ENCODE measurements around the gene CACNB2. TPM values are rescaled to one million over a fixed set of nuclear protein-coding genes. Genes with fewer than 3 reads are reported as not detected.

The CACNB2 gene
- polyA plus RNA-seq, 2 of the 4 experiments (the other 2 are of a cell fraction) = not detected

- Histone ChIP-seq H3K9me3 (no peaks in the 10 kb centered on the region), H3K4me3 (no peak overlapping the region), H3K4me1 (0 out of 3 replicates have a peak, but pooled peaks cover 4% of the 10 kb centered on the region), H3K4me2 (no peak overlapping the region), H3K27ac (no peak overlapping the region)
- ATAC-seq (no peak), DNase-seq (ENCODE audit: low read depth in 1 of 2, low spot score in 1 of 2) (no peak), FAIRE-seq (no peak)
- 80% methylated on average over 4 of the region's 4 CpGs for WGBS (ENCODE audit: missing lambda C conversion rate)
- ChIA-PET POLR2A (interaction anchor here (0.7 kb wide), 1 partner anchor 229 kb away, joined by 3 read pairs; no protein-coding TSS in a partner anchor), CTCF (interaction anchor here (1.2 kb wide), 1 partner anchor 37 kb away, joined by 4 read pairs; no protein-coding TSS in a partner anchor)
- TF ChIP-seq ZNF302 (CRISPR knock-in tag; IDR thresholded peaks at IDR 0.05) = no peak
- no peak for TF ChIP-seq SMC3 (IDR thresholded peaks at IDR 0.05)
- TF ChIP-seq, protein P1, sequence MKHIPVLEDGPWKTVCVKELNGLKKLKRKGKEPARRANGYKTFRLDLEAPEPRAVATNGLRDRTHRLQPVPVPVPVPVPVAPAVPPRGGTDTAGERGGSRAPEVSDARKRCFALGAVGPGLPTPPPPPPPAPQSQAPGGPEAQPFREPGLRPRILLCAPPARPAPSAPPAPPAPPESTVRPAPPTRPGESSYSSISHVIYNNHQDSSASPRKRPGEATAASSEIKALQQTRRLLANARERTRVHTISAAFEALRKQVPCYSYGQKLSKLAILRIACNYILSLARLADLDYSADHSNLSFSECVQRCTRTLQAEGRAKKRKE (CRISPR knock-in tag; IDR thresholded peaks at IDR 0.05; ENCODE audit: low read depth) = no peak
- no peak for TF ChIP-seq PBX3 (IDR thresholded peaks at IDR 0.05)
- no peak for TF ChIP-seq NR3C1 (IDR thresholded peaks at IDR 0.05)
Observed at GRCh38 chr10:18498998-18499397, 358.8 kb downstream of the CACNB2 start.

DNA sequence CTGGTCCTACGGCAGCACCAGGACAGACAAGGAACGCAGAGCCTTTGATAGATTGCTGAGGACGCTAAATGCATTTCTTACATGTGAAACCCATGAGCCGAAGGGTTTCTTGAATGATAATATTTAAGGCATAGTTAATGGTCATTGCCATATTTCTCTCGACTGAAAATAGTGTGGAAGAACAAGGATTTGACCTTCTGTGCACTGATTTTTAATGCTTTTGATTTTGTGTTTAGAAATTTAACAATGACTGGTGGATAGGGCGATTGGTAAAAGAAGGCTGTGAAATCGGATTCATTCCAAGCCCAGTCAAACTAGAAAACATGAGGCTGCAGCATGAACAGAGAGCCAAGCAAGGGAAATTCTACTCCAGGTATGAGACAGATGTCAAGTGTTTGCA is 360.4 kb downstream of the CACNB2 start:
- no peaks in the 10 kb centered on the region for H3K9me3 ChIP-seq
- 0 out of 3 replicates have a peak, but pooled peaks cover 4% of the 10 kb centered on the region for H3K4me1 ChIP-seq
- WGBS (ENCODE audit: missing lambda C conversion rate) = 72% methylated on average over 7 of the region's 7 CpGs
- H3K4me2 ChIP-seq = peak overlapping the region; percentile 61; the same call in 2 of the 3 replicates
- FAIRE-seq (no peak), ATAC-seq (no peak), DNase-seq (ENCODE audit: low read depth in 1 of 2, low spot score in 1 of 2) (no peak)
- POLR2A ChIA-PET = no interaction called here
- no peak overlapping the region for H3K27ac ChIP-seq
- TF ChIP-seq SMC3 (IDR thresholded peaks at IDR 0.05) (no peak), NPAS2 (CRISPR knock-in tag; IDR thresholded peaks at IDR 0.05; ENCODE audit: borderline replicate concordance) (no peak), TFCP2L1 (CRISPR knock-in tag; IDR thresholded peaks at IDR 0.05) (no peak), POLR2A (IDR thresholded peaks at IDR 0.05; ENCODE audit: low read length) (no peak)
- CTCF ChIA-PET = no interaction called here
- no peak overlapping the region for H3K4me3 ChIP-seq

DNA sequence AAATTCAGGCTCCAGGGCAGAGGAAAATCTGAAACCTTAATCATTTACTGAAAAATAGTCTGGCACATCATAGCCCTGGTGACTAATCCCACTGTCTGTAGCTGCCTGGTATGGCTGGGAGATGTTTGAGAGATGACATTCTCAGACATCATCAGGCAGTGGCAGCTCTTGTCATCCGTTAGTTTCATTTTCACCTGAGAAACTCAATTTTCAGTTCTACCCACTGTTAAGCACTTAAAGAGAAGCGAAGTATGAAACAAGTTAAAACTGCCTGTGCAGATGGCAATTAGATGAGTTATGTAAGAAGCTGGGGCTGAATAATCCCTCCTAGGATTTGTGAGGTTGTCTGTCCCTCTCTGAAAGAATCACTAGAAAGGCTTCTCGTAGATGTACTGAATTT is 361.0 kb downstream of the CACNB2 start:
- no peak overlapping the region for H3K4me3 ChIP-seq
- 26% methylated on average over 3 of the region's 3 CpGs for WGBS (ENCODE audit: missing lambda C conversion rate)
- peak; percentile 87 to 92 for ATAC-seq

DNA sequence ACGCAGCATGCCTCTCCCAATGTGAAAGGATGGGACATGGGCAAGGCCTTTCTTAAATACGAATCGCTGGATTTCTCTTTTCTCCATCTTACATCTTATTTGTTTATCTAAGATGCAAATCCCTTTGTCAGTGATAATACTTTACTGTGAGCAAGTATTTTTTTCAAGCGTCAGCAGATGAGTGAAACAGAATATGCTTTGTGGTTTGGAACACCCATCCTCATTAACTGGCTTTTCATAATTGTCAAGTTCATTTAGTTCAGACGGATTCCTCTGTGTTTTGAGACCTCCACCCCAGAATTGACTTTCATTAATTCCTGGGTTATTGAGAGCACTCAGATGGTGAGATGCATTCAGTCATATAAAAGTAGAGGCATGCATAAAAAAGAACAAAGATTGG is 361.4 kb downstream of the CACNB2 start:
- H3K9me3 ChIP-seq = no peaks in the 10 kb centered on the region
- peak overlapping the region; percentile 61 for H3K4me2 ChIP-seq
- ATAC-seq (no peak), DNase-seq (ENCODE audit: low read depth in 1 of 2, low spot score in 1 of 2) (no peak), FAIRE-seq (peak; percentile 23)
- no peak for TF ChIP-seq PHF8 (IDR thresholded peaks at IDR 0.05; ENCODE audit: borderline replicate concordance, low read depth)
- no peak overlapping the region for H3K4me3 ChIP-seq
- POLR2A ChIA-PET = no interaction called here
- 0 out of 6 replicates have a peak overlapping the region, but pooled peaks of 1 of the 2 experiments have one; percentile 45 for H3K27ac ChIP-seq
- H3K4me1 ChIP-seq = 0 out of 3 replicates have a peak, but pooled peaks cover 4% of the 10 kb centered on the region
- CTCF ChIA-PET = interaction anchor here (0.9 kb wide), 1 partner anchor 34 kb away, joined by 3 read pairs; no protein-coding TSS in a partner anchor
- 72% methylated on average over 5 of the region's 5 CpGs for WGBS (ENCODE audit: missing lambda C conversion rate)

More for the DNA sequence above, 361.0 kb downstream of the CACNB2 start:
- Histone ChIP-seq H3K4me2 (peak overlapping the region; percentile 61), H3K27ac (0 out of 6 replicates have a peak overlapping the region, but pooled peaks of 1 of the 2 experiments have one; percentile 45), H3K9me3 (no peaks in the 10 kb centered on the region), H3K4me1 (0 out of 3 replicates have a peak, but pooled peaks cover 4% of the 10 kb centered on the region)
- POLR2A ChIA-PET = no interaction called here
- CTCF ChIA-PET = interaction anchor here (0.9 kb wide), 1 partner anchor 35 kb away, joined by 3 read pairs; no protein-coding TSS in a partner anchor
- TF ChIP-seq FOSL2 (IDR thresholded peaks at IDR 0.05) (no peak), FOSL2 (CRISPR knock-in tag; IDR thresholded peaks at IDR 0.05) (peak; percentile 16; the same call in 1 of the 2 replicates), HDAC2 (IDR thresholded peaks at IDR 0.05) (no peak), CBX8 (IDR thresholded peaks at IDR 0.05) (no peak), EHMT2 (IDR thresholded peaks at IDR 0.05; ENCODE audit: low read depth) (no peak)
- TF ChIP-seq, protein P1 (CRISPR knock-in tag; IDR thresholded peaks at IDR 0.05; ENCODE audit: low read depth) = no peak
- DNase-seq (ENCODE audit: low read depth in 1 of 2, low spot score in 1 of 2) (peak; percentile 7 to 22), FAIRE-seq (no peak)

- Histone ChIP-seq H3K9me3 (no peaks in the 10 kb centered on the region), H3K4me1 (0 out of 3 replicates have a peak, but pooled peaks cover 4% of the 10 kb centered on the region), H3K4me2 (no peak overlapping the region), H3K4me3 (no peak overlapping the region), H3K27ac (no peak overlapping the region)
- WGBS (ENCODE audit: missing lambda C conversion rate) = 76% methylated on average over 5 of the region's 5 CpGs
- ChIA-PET POLR2A (no interaction called here), CTCF (no interaction called here)
- TF ChIP-seq JUNB (IDR thresholded peaks at IDR 0.05) (no peak), ZSCAN20 (CRISPR knock-in tag; IDR thresholded peaks at IDR 0.05) (no peak), POLR2AphosphoS2 (conservative IDR thresholded peaks at IDR 0.05; ENCODE audit: low read length) (no peak), HEYL (CRISPR knock-in tag; IDR thresholded peaks at IDR 0.05) (no peak)
- TF ChIP-seq, protein P2, sequence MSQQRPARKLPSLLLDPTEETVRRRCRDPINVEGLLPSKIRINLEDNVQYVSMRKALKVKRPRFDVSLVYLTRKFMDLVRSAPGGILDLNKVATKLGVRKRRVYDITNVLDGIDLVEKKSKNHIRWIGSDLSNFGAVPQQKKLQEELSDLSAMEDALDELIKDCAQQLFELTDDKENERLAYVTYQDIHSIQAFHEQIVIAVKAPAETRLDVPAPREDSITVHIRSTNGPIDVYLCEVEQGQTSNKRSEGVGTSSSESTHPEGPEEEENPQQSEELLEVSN (IDR thresholded peaks at IDR 0.05; ENCODE audit: borderline replicate concordance, low read depth) = no peak
- TF ChIP-seq, protein P3, sequence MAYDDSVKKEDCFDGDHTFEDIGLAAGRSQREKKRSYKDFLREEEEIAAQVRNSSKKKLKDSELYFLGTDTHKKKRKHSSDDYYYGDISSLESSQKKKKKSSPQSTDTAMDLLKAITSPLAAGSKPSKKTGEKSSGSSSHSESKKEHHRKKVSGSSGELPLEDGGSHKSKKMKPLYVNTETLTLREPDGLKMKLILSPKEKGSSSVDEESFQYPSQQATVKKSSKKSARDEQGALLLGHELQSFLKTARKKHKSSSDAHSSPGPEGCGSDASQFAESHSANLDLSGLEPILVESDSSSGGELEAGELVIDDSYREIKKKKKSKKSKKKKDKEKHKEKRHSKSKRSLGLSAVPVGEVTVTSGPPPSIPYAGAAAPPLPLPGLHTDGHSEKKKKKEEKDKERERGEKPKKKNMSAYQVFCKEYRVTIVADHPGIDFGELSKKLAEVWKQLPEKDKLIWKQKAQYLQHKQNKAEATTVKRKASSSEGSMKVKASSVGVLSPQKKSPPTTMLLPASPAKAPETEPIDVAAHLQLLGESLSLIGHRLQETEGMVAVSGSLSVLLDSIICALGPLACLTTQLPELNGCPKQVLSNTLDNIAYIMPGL (CRISPR knock-in tag; IDR thresholded peaks at IDR 0.05; ENCODE audit: borderline replicate concordance) = no peak
- no peak for DNase-seq (ENCODE audit: low read depth in 1 of 2, low spot score in 1 of 2)
- FAIRE-seq = no peak
- ATAC-seq = no peak
Observed at GRCh38 chr10:18504161-18504560, 363.9 kb downstream of the CACNB2 start.

Data from A549 (cell line).